ENCODE results near the gene GLI3.

- TF ChIP-seq, protein P1, sequence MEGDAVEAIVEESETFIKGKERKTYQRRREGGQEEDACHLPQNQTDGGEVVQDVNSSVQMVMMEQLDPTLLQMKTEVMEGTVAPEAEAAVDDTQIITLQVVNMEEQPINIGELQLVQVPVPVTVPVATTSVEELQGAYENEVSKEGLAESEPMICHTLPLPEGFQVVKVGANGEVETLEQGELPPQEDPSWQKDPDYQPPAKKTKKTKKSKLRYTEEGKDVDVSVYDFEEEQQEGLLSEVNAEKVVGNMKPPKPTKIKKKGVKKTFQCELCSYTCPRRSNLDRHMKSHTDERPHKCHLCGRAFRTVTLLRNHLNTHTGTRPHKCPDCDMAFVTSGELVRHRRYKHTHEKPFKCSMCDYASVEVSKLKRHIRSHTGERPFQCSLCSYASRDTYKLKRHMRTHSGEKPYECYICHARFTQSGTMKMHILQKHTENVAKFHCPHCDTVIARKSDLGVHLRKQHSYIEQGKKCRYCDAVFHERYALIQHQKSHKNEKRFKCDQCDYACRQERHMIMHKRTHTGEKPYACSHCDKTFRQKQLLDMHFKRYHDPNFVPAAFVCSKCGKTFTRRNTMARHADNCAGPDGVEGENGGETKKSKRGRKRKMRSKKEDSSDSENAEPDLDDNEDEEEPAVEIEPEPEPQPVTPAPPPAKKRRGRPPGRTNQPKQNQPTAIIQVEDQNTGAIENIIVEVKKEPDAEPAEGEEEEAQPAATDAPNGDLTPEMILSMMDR (conservative IDR thresholded peaks at IDR 0.05 in 1 of 2, IDR thresholded peaks at IDR 0.05 in 1 of 2; ENCODE audit: low read depth in 1 of 2, low read length in 2 of 2): no peak
- TF ChIP-seq EZH2 (IDR thresholded peaks at IDR 0.05; ENCODE audit: low read length, missing control alignments): no peak
Measured at GRCh38 chr7:42222891-42223290, 14.1 kb downstream of the GLI3 start.

Data from fibroblast of lung (primary cell).